HepG2 (cell line): Measurements from ENCODE around the gene ADAM15. TPM values are rescaled to one million over a fixed set of nuclear protein-coding genes. Genes with fewer than 3 reads are reported as not detected.

ENCODE experiments used
- CBX5 ChIP-seq: sonication (generic); formaldehyde crosslinking; IDR thresholded peaks from 2 replicates; pipeline ENCODE4 v1.4.0; 2020; ENCODE audit warnings: missing genetic modification reagents, borderline replicate concordance
- DNMT3B ChIP-seq: conservative IDR thresholded peaks from 2 replicates; pipeline ENCODE4 v1.6.1; 2016; ENCODE audit warnings: missing biosample characterization, control low read depth
- GABPA ChIP-seq, 2 experiments: IDR thresholded peaks; 2 replicates each; pipeline ENCODE4 v1.6.1; 2011 to 2016; ENCODE audit warnings: low read depth in 2 of 2, low read length in 1 of 2, missing biosample characterization in 1 of 2, missing genetic modification characterization in 1 of 2
- GATAD1 ChIP-seq: IDR thresholded peaks from 2 replicates; pipeline ENCODE4 v1.6.1; 2016; ENCODE audit warnings: missing genetic modification reagents, missing compliant biosample characterization
- KDM5B ChIP-seq: sonication (generic); formaldehyde crosslinking; IDR thresholded peaks from 2 replicates; pipeline ENCODE4 v1.4.0; 2020; ENCODE audit warnings: missing genetic modification reagents, mild to moderate bottlenecking, borderline replicate concordance
- NR1H2 ChIP-seq: sonication (generic); formaldehyde crosslinking; IDR thresholded peaks from 2 replicates; pipeline ENCODE4 v1.8.1; 2022; ENCODE audit warnings: low read depth, missing genetic modification reagents, borderline replicate concordance
- NRL ChIP-seq: sonication (generic); formaldehyde crosslinking; IDR thresholded peaks from 2 replicates; pipeline ENCODE4 v1.5.0; 2020; ENCODE audit warnings: missing genetic modification reagents, mild to moderate bottlenecking, moderate library complexity, borderline replicate concordance
- PPARG ChIP-seq: conservative IDR thresholded peaks from 2 replicates; pipeline ENCODE4 v1.6.1; 2016; ENCODE audit warnings: missing biosample characterization, missing genetic modification reagents
- RBFOX2 ChIP-seq: fragments of 200-400 bp; formaldehyde crosslinking; IDR thresholded peaks from 2 replicates; pipeline ENCODE4 v1.6.1; 2017; ENCODE audit warnings: low read depth, mild to moderate bottlenecking, low read length
- RORA ChIP-seq: sonication (generic); formaldehyde crosslinking; IDR thresholded peaks from 2 replicates; pipeline ENCODE4 v1.5.0; 2020; ENCODE audit warnings: mild to moderate bottlenecking, missing genetic modification reagents, moderate library complexity
- SKI ChIP-seq: fragments of 450-650 bp; IDR thresholded peaks from one replicate; pipeline ENCODE4 v1.6.1; 2018; ENCODE audit warnings: mild to moderate bottlenecking; ENCODE audit not compliant: partially characterized antibody
- TFDP2 ChIP-seq: sonication (generic); formaldehyde crosslinking; IDR thresholded peaks from 2 replicates; pipeline ENCODE4 v1.4.0; 2020; ENCODE audit warnings: missing genetic modification reagents
- TP53 ChIP-seq: sonication (generic); formaldehyde crosslinking; conservative IDR thresholded peaks from 2 replicates; pipeline ENCODE4 v1.4.0; 2020; ENCODE audit warnings: missing genetic modification reagents
- ZBTB42 ChIP-seq: sonication (generic); formaldehyde crosslinking; IDR thresholded peaks from 2 replicates; pipeline ENCODE4 v1.5.0; 2020; ENCODE audit warnings: mild to moderate bottlenecking, missing genetic modification reagents
- ZFX ChIP-seq: sonication (generic); formaldehyde crosslinking; IDR thresholded peaks from 2 replicates; pipeline ENCODE4 v1.4.0; 2020; ENCODE audit warnings: mild to moderate bottlenecking, low read depth, missing genetic modification reagents, moderate library complexity
- ZIK1 ChIP-seq: sonication (generic); formaldehyde crosslinking; IDR thresholded peaks from 2 replicates; pipeline ENCODE4 v1.5.0; 2020; ENCODE audit warnings: mild to moderate bottlenecking, low read depth, missing genetic modification reagents, borderline replicate concordance
- ZNF20 ChIP-seq: sonication (generic); formaldehyde crosslinking; IDR thresholded peaks from 2 replicates; pipeline ENCODE4 v1.4.0; 2020; ENCODE audit warnings: mild to moderate bottlenecking, moderate library complexity, missing genetic modification reagents
- ZNF430 ChIP-seq: sonication (generic); formaldehyde crosslinking; IDR thresholded peaks from 2 replicates; pipeline ENCODE4 v1.9.0; 2021; ENCODE audit warnings: mild to moderate bottlenecking, missing genetic modification reagents
- ZNF589 ChIP-seq: sonication (generic); formaldehyde crosslinking; conservative IDR thresholded peaks from 2 replicates; pipeline ENCODE4 v1.8.0; 2022; ENCODE audit warnings: mild to moderate bottlenecking, moderate library complexity, missing genetic modification reagents
- ZNF619 ChIP-seq: sonication (generic); formaldehyde crosslinking; IDR thresholded peaks from 2 replicates; pipeline ENCODE4 v1.4.0; 2020; ENCODE audit warnings: mild to moderate bottlenecking, missing genetic modification reagents
- ZNF674 ChIP-seq: sonication (generic); formaldehyde crosslinking; IDR thresholded peaks from 2 replicates; pipeline ENCODE4 v1.5.0; 2020; ENCODE audit warnings: low read depth, mild to moderate bottlenecking, missing genetic modification reagents
- polyA plus RNA-seq, 8 experiments: library from polyadenylated mRNA; depleted of rRNA in 3 of 8; stranded (reverse) in 7 of 8; unstranded in 1 of 8; fragments of >200 nt; fragmentation: Illumina TruSeq in 4 of 8; extraction: Trizol in 4 of 8; gene quantifications; 2 replicates each; pipeline versions ENCODE4 v1.2.1 to v1.2.3, GENCODE V29; 2011 to 2016; ENCODE audit warnings: low read depth in 4 of 8, missing spikeins in 1 of 8, mixed read lengths in 1 of 8; ENCODE audit not compliant: insufficient read depth in 1 of 8
- total RNA-seq, 5 experiments: library from RNA; depleted of rRNA; stranded (reverse); fragments of >200 nt; fragmentation: Illumina TruSeq; extraction: Trizol; gene quantifications; 2 replicates each; pipeline ENCODE4 v1.2.3, GENCODE V29; 2016; ENCODE audit warnings: low read depth in 1 of 5
- TF ChIP-seq, protein P1 (sequence below): sonication (generic); formaldehyde crosslinking; IDR thresholded peaks from 2 replicates; pipeline ENCODE4 v1.5.1; 2020; ENCODE audit warnings: missing genetic modification reagents, mild to moderate bottlenecking, borderline replicate concordance
- TF ChIP-seq, protein P2 (sequence below): sonication (generic); formaldehyde crosslinking; IDR thresholded peaks from 2 replicates; pipeline ENCODE4 v1.4.0; 2020; ENCODE audit warnings: mild to moderate bottlenecking, missing genetic modification reagents
- TF ChIP-seq, protein P3 (sequence below): sonication (generic); formaldehyde crosslinking; IDR thresholded peaks from 2 replicates; pipeline ENCODE4 v1.5.0; 2020; ENCODE audit warnings: missing genetic modification reagents, mild to moderate bottlenecking, borderline replicate concordance

The ADAM15 gene
- total and polyA plus RNA-seq, 2 of the 13 experiments (the other 11 are each of a cell fraction or from before 2014, with no cell fraction given): 17.9 to 25.6 TPM

GRCh38 chr1:155063550-155064110, 12.5 kb downstream of the ADAM15 start, which contains the start of gene EFNA4 (continued):
- TF ChIP-seq ZNF619 (0 out of 2 replicates have a peak, but pooled peaks have one; percentile 24), RBFOX2 (peak; percentile 80), GATAD1 (CRISPR knock-in tag) (peak; percentile 43; the same call in 1 of the 2 replicates), GABPA (IDR thresholded peaks at IDR 0.05; ENCODE audit: low read depth, low read length) (no peak), GABPA (CRISPR knock-in tag; IDR thresholded peaks at IDR 0.05; ENCODE audit: low read depth) (peak; percentile 39; the same call in 1 of the 2 replicates), TP53 (CRISPR knock-in tag) (no peak), CBX5 (0 out of 2 replicates have a peak, but pooled peaks have one; percentile 15), ZFX (CRISPR knock-in tag) (peak; percentile 85), ZIK1 (CRISPR knock-in tag) (peak; percentile 63; the same call in 1 of the 2 replicates), ZNF20 (CRISPR knock-in tag) (0 out of 2 replicates have a peak, but pooled peaks have one; percentile 37), RORA (CRISPR knock-in tag) (no peak), ZBTB42 (CRISPR knock-in tag) (0 out of 2 replicates have a peak, but pooled peaks have one; percentile 65), KDM5B (CRISPR knock-in tag) (peak; percentile 21; the same call in 1 of the 2 replicates), NRL (CRISPR knock-in tag) (peak; percentile 64; the same call in 1 of the 2 replicates), PPARG (peak; percentile 6; the same call in 1 of the 2 replicates), ZNF589 (CRISPR knock-in tag) (no peak), TFDP2 (CRISPR knock-in tag) (0 out of 2 replicates have a peak, but pooled peaks have one; percentile 37), SKI (peak; percentile 17), ZNF674 (CRISPR knock-in tag) (no peak), NR1H2 (no peak), DNMT3B (CRISPR knock-in tag) (no peak), ZNF430 (CRISPR knock-in tag) (no peak)
- TF ChIP-seq, protein P1, sequence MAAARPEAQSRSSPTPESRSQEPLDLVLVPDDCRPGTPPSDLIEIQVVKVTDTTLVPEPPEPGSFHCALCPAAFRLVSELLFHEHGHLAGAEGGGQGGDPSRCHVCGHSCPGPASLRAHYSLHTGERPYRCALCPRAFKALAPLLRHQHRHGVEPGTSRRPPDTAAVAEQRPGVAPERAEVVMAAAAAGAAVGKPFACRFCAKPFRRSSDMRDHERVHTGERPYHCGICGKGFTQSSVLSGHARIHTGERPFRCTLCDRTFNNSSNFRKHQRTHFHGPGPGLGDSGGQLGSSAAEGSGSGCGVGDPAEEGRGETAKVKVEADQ: peak; percentile 73; the same call in 1 of the 2 replicates
- TF ChIP-seq, protein P2, sequence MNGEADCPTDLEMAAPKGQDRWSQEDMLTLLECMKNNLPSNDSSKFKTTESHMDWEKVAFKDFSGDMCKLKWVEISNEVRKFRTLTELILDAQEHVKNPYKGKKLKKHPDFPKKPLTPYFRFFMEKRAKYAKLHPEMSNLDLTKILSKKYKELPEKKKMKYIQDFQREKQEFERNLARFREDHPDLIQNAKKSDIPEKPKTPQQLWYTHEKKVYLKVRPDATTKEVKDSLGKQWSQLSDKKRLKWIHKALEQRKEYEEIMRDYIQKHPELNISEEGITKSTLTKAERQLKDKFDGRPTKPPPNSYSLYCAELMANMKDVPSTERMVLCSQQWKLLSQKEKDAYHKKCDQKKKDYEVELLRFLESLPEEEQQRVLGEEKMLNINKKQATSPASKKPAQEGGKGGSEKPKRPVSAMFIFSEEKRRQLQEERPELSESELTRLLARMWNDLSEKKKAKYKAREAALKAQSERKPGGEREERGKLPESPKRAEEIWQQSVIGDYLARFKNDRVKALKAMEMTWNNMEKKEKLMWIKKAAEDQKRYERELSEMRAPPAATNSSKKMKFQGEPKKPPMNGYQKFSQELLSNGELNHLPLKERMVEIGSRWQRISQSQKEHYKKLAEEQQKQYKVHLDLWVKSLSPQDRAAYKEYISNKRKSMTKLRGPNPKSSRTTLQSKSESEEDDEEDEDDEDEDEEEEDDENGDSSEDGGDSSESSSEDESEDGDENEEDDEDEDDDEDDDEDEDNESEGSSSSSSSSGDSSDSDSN (CRISPR knock-in tag): peak; percentile 40
- TF ChIP-seq, protein P3, sequence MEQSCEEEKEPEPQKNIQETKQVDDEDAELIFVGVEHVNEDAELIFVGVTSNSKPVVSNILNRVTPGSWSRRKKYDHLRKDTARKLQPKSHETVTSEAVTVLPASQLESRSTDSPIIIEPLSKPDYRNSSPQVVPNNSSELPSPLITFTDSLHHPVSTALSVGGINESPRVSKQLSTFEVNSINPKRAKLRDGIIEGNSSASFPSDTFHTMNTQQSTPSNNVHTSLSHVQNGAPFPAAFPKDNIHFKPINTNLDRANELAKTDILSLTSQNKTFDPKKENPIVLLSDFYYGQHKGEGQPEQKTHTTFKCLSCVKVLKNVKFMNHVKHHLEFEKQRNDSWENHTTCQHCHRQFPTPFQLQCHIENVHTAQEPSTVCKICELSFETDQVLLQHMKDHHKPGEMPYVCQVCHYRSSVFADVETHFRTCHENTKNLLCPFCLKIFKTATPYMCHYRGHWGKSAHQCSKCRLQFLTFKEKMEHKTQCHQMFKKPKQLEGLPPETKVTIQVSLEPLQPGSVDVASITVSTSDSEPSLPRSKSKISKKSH (CRISPR knock-in tag): 0 out of 2 replicates have a peak, but pooled peaks have one; percentile 60
